HepG2 (cell line): ENCODE measurements around the gene RNF8. TPM values are rescaled to one million over a fixed set of nuclear protein-coding genes. Genes with fewer than 3 reads are reported as not detected.

Experiments
- AHDC1 ChIP-seq: sonication (generic); formaldehyde crosslinking; IDR thresholded peaks from 2 replicates; pipeline ENCODE4 v1.5.1; 2020; ENCODE audit warnings: mild to moderate bottlenecking, missing genetic modification reagents, borderline replicate concordance
- AKAP8 ChIP-seq: sonication (generic); formaldehyde crosslinking; IDR thresholded peaks from 2 replicates; pipeline ENCODE4 v1.5.1; 2020; ENCODE audit warnings: mild to moderate bottlenecking, missing genetic modification reagents
- AKNA ChIP-seq: sonication (generic); formaldehyde crosslinking; IDR thresholded peaks from 2 replicates; pipeline ENCODE4 v1.4.0; 2020; ENCODE audit warnings: missing genetic modification reagents, borderline replicate concordance
- IRX3 ChIP-seq: sonication (generic); formaldehyde crosslinking; IDR thresholded peaks from 2 replicates; pipeline ENCODE4 v1.8.1; 2023; ENCODE audit warnings: mild to moderate bottlenecking, low read depth, missing genetic modification reagents, borderline replicate concordance
- KDM5A ChIP-seq: fragments of 200-600 bp; sonication (generic); IDR thresholded peaks from 2 replicates; pipeline ENCODE4 v1.7.0; 2018; ENCODE audit warnings: antibody characterized with exemption, mild to moderate bottlenecking, low read length, borderline replicate concordance
- MIXL1 ChIP-seq: IDR thresholded peaks from 2 replicates; pipeline ENCODE4 v1.6.1; 2016
- NFKB2 ChIP-seq: sonication (generic); formaldehyde crosslinking; IDR thresholded peaks from 2 replicates; pipeline ENCODE4 v1.4.0; 2020; ENCODE audit warnings: missing genetic modification reagents, borderline replicate concordance
- PCBP1 ChIP-seq: fragments of 200-400 bp; formaldehyde crosslinking; IDR thresholded peaks from 2 replicates; pipeline ENCODE4 v1.6.1; 2017; ENCODE audit warnings: mild to moderate bottlenecking, low read depth, low read length, borderline replicate concordance
- TOPORS ChIP-seq: sonication (generic); formaldehyde crosslinking; IDR thresholded peaks from 2 replicates; pipeline ENCODE4 v1.8.0; 2023; ENCODE audit warnings: mild to moderate bottlenecking, missing genetic modification reagents
- ZNF292 ChIP-seq: sonication (generic); formaldehyde crosslinking; IDR thresholded peaks from 2 replicates; pipeline ENCODE4 v1.8.1; 2022; ENCODE audit warnings: mild to moderate bottlenecking, low read depth, missing genetic modification reagents, borderline replicate concordance
- ZNF337 ChIP-seq: sonication (generic); formaldehyde crosslinking; IDR thresholded peaks from 2 replicates; pipeline ENCODE4 v1.5.1; 2020; ENCODE audit warnings: missing genetic modification reagents, low read depth, mild to moderate bottlenecking, borderline replicate concordance
- ZNF468 ChIP-seq: sonication (generic); formaldehyde crosslinking; IDR thresholded peaks from 2 replicates; pipeline ENCODE4 v1.8.0; 2022; ENCODE audit warnings: mild to moderate bottlenecking, moderate library complexity, missing genetic modification reagents
- ZNF678 ChIP-seq: sonication (generic); formaldehyde crosslinking; IDR thresholded peaks from 2 replicates; pipeline ENCODE4 v1.4.0; 2020; ENCODE audit warnings: mild to moderate bottlenecking, missing genetic modification reagents
- ZNF790 ChIP-seq: sonication (generic); formaldehyde crosslinking; IDR thresholded peaks from 2 replicates; pipeline ENCODE4 v1.8.0; 2022; ENCODE audit warnings: missing genetic modification reagents, mild to moderate bottlenecking, borderline replicate concordance
- ZNF878 ChIP-seq: sonication (generic); formaldehyde crosslinking; IDR thresholded peaks from 2 replicates; pipeline ENCODE4 v1.8.1; 2023; ENCODE audit warnings: mild to moderate bottlenecking, missing genetic modification reagents, moderate library complexity
- ZSCAN31 ChIP-seq: sonication (generic); formaldehyde crosslinking; IDR thresholded peaks from 2 replicates; pipeline ENCODE4 v1.5.0; 2020; ENCODE audit warnings: low read depth, mild to moderate bottlenecking, missing genetic modification reagents
- polyA plus RNA-seq, 8 experiments: library from polyadenylated mRNA; depleted of rRNA in 3 of 8; stranded (reverse) in 7 of 8; unstranded in 1 of 8; fragments of >200 nt; fragmentation: Illumina TruSeq in 4 of 8; extraction: Trizol in 4 of 8; gene quantifications; 2 replicates each; pipeline versions ENCODE4 v1.2.1 to v1.2.3, GENCODE V29; 2011 to 2016; ENCODE audit warnings: low read depth in 4 of 8, missing spikeins in 1 of 8, mixed read lengths in 1 of 8; ENCODE audit not compliant: insufficient read depth in 1 of 8
- total RNA-seq, 5 experiments: library from RNA; depleted of rRNA; stranded (reverse); fragments of >200 nt; fragmentation: Illumina TruSeq; extraction: Trizol; gene quantifications; 2 replicates each; pipeline ENCODE4 v1.2.3, GENCODE V29; 2016; ENCODE audit warnings: low read depth in 1 of 5
- TF ChIP-seq, protein P1 (sequence below): sonication (generic); formaldehyde crosslinking; IDR thresholded peaks from 2 replicates; pipeline ENCODE4 v1.8.0; 2023; ENCODE audit warnings: mild to moderate bottlenecking, missing genetic modification reagents

Gene RNF8
- total and polyA plus RNA-seq, 2 of the 13 experiments (the other 11 are each of a cell fraction or from before 2014, with no cell fraction given) = 21.8 to 47.6 TPM

DNA sequence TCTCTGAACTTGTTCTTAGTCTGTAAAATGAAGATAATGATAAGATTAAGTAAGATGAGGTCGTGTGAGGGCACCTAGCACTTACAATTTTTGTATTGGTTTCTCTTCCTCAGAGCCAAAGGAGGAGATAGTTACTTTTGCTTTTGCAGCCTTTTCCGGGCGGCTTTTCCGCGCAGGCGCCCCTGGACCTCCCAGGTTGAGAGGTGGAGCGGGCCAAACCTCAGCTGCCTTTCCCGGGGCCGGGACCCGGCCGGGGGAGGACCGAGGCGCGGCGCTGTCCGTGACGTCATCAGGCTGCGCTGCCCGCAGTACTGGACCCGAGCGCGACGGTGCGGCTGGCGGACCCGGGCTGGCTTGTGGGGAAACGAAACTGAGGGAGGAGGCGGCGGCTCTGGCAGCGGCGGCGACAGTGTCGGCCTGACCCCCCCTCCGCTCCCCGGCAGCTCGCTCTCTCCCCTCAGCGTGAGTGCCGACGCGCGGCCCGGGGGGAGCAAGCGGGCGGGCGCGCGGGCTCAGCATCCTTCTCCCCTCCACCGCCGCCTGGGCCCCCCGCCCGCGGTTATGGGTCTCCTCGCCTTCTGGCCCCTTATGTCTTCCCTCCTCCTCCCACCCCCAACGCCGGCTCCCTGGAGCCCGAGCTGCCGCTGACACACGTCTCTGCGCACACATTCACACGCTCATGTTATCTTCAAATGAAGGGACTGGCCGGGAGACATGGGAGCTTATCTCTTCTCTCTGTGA lies 79.3 kb downstream of the RNF8 start, which contains the start of gene CMTR1 (continued):
- TF ChIP-seq AHDC1 (CRISPR knock-in tag) = peak; percentile 37; the same call in 1 of the 2 replicates
- TF ChIP-seq ZNF468 = no peak
- peak; percentile 90 for TF ChIP-seq ZNF678 (CRISPR knock-in tag)
- 0 out of 2 replicates have a peak, but pooled peaks have one; percentile 69 for TF ChIP-seq IRX3
- 0 out of 2 replicates have a peak, but pooled peaks have one; percentile 81 for TF ChIP-seq ZNF878 (CRISPR knock-in tag)
- 0 out of 2 replicates have a peak, but pooled peaks have one; percentile 73 for TF ChIP-seq ZSCAN31 (CRISPR knock-in tag)
- TF ChIP-seq AKNA (CRISPR knock-in tag) = no peak
- TF ChIP-seq NFKB2 (CRISPR knock-in tag) = peak; percentile 88; the same call in 1 of the 2 replicates
- TF ChIP-seq ZNF292 (CRISPR knock-in tag) = no peak
- TF ChIP-seq, protein P1, sequence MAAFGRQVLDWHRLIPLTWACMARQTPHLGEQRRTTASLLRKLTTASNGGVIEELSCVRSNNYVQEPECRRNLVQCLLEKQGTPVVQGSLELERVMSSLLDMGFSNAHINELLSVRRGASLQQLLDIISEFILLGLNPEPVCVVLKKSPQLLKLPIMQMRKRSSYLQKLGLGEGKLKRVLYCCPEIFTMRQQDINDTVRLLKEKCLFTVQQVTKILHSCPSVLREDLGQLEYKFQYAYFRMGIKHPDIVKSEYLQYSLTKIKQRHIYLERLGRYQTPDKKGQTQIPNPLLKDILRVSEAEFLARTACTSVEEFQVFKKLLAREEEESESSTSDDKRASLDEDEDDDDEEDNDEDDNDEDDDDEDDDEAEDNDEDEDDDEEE = no peak
- 0 out of 2 replicates have a peak, but pooled peaks have one; percentile 87 for TF ChIP-seq ZNF790 (CRISPR knock-in tag)
- peak; percentile 87; the same call in 1 of the 2 replicates for TF ChIP-seq AKAP8 (CRISPR knock-in tag)
- peak; percentile 64; the same call in 1 of the 2 replicates for TF ChIP-seq PCBP1
- 0 out of 2 replicates have a peak, but pooled peaks have one; percentile 29 for TF ChIP-seq TOPORS (CRISPR knock-in tag)
- peak; percentile 98 for TF ChIP-seq KDM5A
- TF ChIP-seq MIXL1 (CRISPR knock-in tag) = peak; percentile 49; the same call in 1 of the 2 replicates
- peak; percentile 76; the same call in 1 of the 2 replicates for TF ChIP-seq ZNF337 (CRISPR knock-in tag)
